Lung microvascular endothelial cell (primary cell): Measurements from ENCODE around the gene TMEM187. TPM values are rescaled to one million over a fixed set of nuclear protein-coding genes. Genes with fewer than 3 reads are reported as not detected.

Source experiments
- DNase-seq, 2 donors: peaks; one replicate each; pipeline versions ENCODE4 v3.0.0 to v3.0.0-alpha.2; 2010; ENCODE audit warnings: low read depth in 2 of 2
- total RNA-seq: library from RNA; depleted of rRNA; stranded (reverse); fragments of >200 nt; gene quantifications from 2 replicates; pipeline ENCODE4 v1.2.1, GENCODE V29; 2014

Gene TMEM187
- total RNA-seq, 1 donor from 2014 or later = 3.2 TPM

- peak; percentile 79 to 87 for DNase-seq
Observed at GRCh38 chrX:153934762-153935325, 37.7 kb upstream of the TMEM187 start, which contains the start of gene NAA10. Gene NAA10 (minus strand): TSS chrX:153935037. CDS start chrX:153934904, 133 bp downstream.

GRCh38 chrX:153935326-153935851 lies 37.2 kb upstream of the TMEM187 start:
- DNase-seq = no peak

GRCh38 chrX:153937056-153937455 lies 35.5 kb upstream of the TMEM187 start:
- no peak for DNase-seq

GRCh38 chrX:153938226-153938786 lies 34.2 kb upstream of the TMEM187 start:
- DNase-seq = no peak

GRCh38 chrX:153939573-153939972 lies 33.0 kb upstream of the TMEM187 start:
- no peak for DNase-seq

- DNase-seq = no peak
Observed at GRCh38 chrX:153941336-153942252, 31.0 kb upstream of the TMEM187 start.

GRCh38 chrX:153944140-153944799 lies 28.3 kb upstream of the TMEM187 start, which contains the start of gene RENBP:
Gene RENBP (minus strand): TSS chrX:153944643. CDS start chrX:153944610, 33 bp downstream.
- DNase-seq = peak in 1 of 2 donors; percentile 64

- no peak for DNase-seq
Observed at GRCh38 chrX:153944800-153945150, 27.8 kb upstream of the TMEM187 start.

GRCh38 chrX:153945956-153946943 lies 26.3 kb upstream of the TMEM187 start:
- no peak for DNase-seq

- DNase-seq = peak; percentile 81 to 92
Observed at GRCh38 chrX:153947009-153947769, 25.4 kb upstream of the TMEM187 start.

GRCh38 chrX:153948002-153948466 lies 24.5 kb upstream of the TMEM187 start:
- DNase-seq = peak in 1 of 2 donors; percentile 48

GRCh38 chrX:153948847-153949805 lies 23.4 kb upstream of the TMEM187 start:
- DNase-seq = peak in 1 of 2 donors; percentile 51

GRCh38 chrX:153950127-153950526 lies 22.4 kb upstream of the TMEM187 start:
- no peak for DNase-seq

GRCh38 chrX:153951683-153952372 lies 20.7 kb upstream of the TMEM187 start:
- no peak for DNase-seq

GRCh38 chrX:153952373-153953026 lies 20.1 kb upstream of the TMEM187 start:
- no peak for DNase-seq

GRCh38 chrX:153953342-153953830 lies 19.2 kb upstream of the TMEM187 start:
- peak; percentile 53 to 77 for DNase-seq
